UCSD-AML1 (cell line): ENCODE measurements around the gene PAQR8.

Experiments
- DNase-seq: peaks from one replicate; lab custom pipeline; 2025; ENCODE audit not compliant: unreplicated experiment; lab: John Stamatoyannopoulos, UW

PAQR8 gene

DNA sequence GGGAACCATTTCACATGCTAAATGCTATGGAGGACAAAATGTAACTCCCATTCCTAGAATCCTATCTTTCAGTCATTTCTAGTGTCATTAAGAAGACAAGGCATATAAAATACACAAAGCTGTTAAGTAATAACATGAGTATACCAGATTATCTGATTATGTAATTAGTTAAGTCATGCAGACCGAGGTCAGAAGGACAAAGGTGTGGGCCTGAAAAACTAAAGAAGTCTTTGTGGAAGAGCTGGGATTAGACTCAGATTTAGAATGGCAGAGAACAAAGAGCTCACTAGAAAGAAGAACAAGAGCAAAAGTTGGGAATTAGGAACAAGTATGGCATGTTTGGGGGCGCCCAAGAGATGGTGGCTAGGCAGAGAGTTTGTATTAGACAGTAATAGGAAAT lies 95.1 kb downstream of the PAQR8 start:
- no peak for DNase-seq
